K562 (cell line): ENCODE measurements around the gene STON2. TPM values are rescaled to one million over a fixed set of nuclear protein-coding genes. Genes with fewer than 3 reads are reported as not detected.
A peak's percentile ranks its signal among the peaks of the same experiment; 100 is the strongest.

Experiments used
- ATAC-seq: fragments of 200-7000 bp; cut with Tn5 transposase; 3 replicates; pipeline ENCODE4 v1.9.1; 2020; ENCODE audit warnings: moderate library complexity
- BruUV-seq: library from RNA; stranded (reverse); fragments of 400-500 nt; replicated peaks from 2 replicates; lab custom pipeline; 2021; lab: Mats Ljungman, UMichigan
- CTCF ChIA-PET: fragments of 300-600 bp; formaldehyde crosslinking; extraction: SDS; loops from one replicate; lab custom pipeline; 2021; ENCODE audit warnings: low intra/inter-chr PET ratio; lab: Yijun Ruan, JAX
- POLR2A ChIA-PET: fragments of 300-600, 350-650 bp; sonication (Branson Sonifier 250); formaldehyde crosslinking; extraction: SDS; loops from one replicate; lab custom pipeline; 2021; ENCODE audit warnings: antibody characterized with exemption, inconsistent platforms; lab: Yijun Ruan, JAX
- DNase-seq, 4 experiments: peaks; one replicate each; pipeline versions ENCODE4 v3.0.0 to v3.0.0-alpha.2; 2011 to 2018; ENCODE audit warnings: low spot score in 3 of 4, mixed read lengths in 3 of 4; ENCODE audit errors: extremely low read depth in 1 of 4
- FAIRE-seq: peaks from 2 replicates; lab custom pipeline; 2011; peaks lifted over from hg19 to GRCh38; lab: Jason Lieb, UNC
- H2AFZ ChIP-seq: 2 replicates; pipeline ENCODE4 v1.6.0; 2011; ENCODE audit warnings: low read depth, low read length, control low read depth, inconsistent platforms
- H3K27ac ChIP-seq: fragments of 200-600 bp; 3 replicates; pipeline ENCODE4 v1.8.0; 2011; ENCODE audit warnings: low read depth, mild to moderate bottlenecking, control low read depth, inconsistent platforms, low read length, moderate library complexity, mixed read lengths; ENCODE audit errors: extremely low read depth
- H3K27me3 ChIP-seq, 2 experiments: fragments of 300-600 bp in 1 of 2; 2 replicates in 1 of 2; 3 replicates in 1 of 2; pipeline versions ENCODE4 v1.6.0 to v1.8.0; 2011; ENCODE audit warnings: inconsistent platforms in 2 of 2, low read length in 2 of 2, mild to moderate bottlenecking in 1 of 2, mixed read lengths in 1 of 2, moderate library complexity in 1 of 2; ENCODE audit not compliant: control insufficient read depth in 2 of 2, insufficient read depth in 2 of 2
- H3K36me3 ChIP-seq: fragments of 300-600 bp; 3 replicates; pipeline ENCODE4 v1.8.0; 2011; ENCODE audit warnings: mild to moderate bottlenecking, low read length, inconsistent platforms; ENCODE audit not compliant: control insufficient read depth, insufficient read depth
- H3K4me1 ChIP-seq, 2 experiments: fragments of 200-600 bp in 1 of 2; replicated peaks in 1 of 2; 2 replicates in 1 of 2; 3 replicates in 1 of 2; pipeline versions ENCODE4 v1.5.1 to v1.8.0; 2011; ENCODE audit warnings: inconsistent platforms in 2 of 2, low read length in 2 of 2, mild to moderate bottlenecking in 1 of 2, mixed read lengths in 1 of 2, moderate library complexity in 1 of 2; ENCODE audit not compliant: control insufficient read depth in 2 of 2, insufficient read depth in 2 of 2
- H3K4me2 ChIP-seq: 2 replicates; pipeline ENCODE4 v1.6.1; 2011; ENCODE audit warnings: low read length, control low read depth, inconsistent platforms, mixed read lengths; ENCODE audit not compliant: insufficient read depth
- H3K4me3 ChIP-seq: fragments of 200-600 bp; sonication (generic), shearing (Covaris generic); 2 replicates; pipeline ENCODE4 v1.5.1; 2016; ENCODE audit warnings: control low read depth, inconsistent platforms
- H3K79me2 ChIP-seq: fragments of 200-600 bp; 3 replicates; pipeline ENCODE4 v1.8.0; 2011; ENCODE audit warnings: low read length, inconsistent platforms; ENCODE audit not compliant: control insufficient read depth, insufficient read depth
- H3K9ac ChIP-seq, 2 experiments: 2 replicates each; pipeline versions ENCODE4 v1.6.0 to v1.6.1; 2011; ENCODE audit warnings: low read depth in 2 of 2, low read length in 2 of 2, control low read depth in 1 of 2, inconsistent platforms in 1 of 2, mild to moderate bottlenecking in 1 of 2, mixed read lengths in 1 of 2; ENCODE audit not compliant: insufficient read depth in 1 of 2
- H3K9me1 ChIP-seq: one replicate; pipeline ENCODE4 v1.6.0; 2011; ENCODE audit warnings: inconsistent platforms, mild to moderate bottlenecking, low read length, moderate library complexity; ENCODE audit not compliant: control insufficient read depth, insufficient read depth
- H3K9me3 ChIP-seq: replicated peaks from 2 replicates; pipeline ENCODE4 v1.5.1; 2011; ENCODE audit warnings: low read depth, low read length, inconsistent platforms; ENCODE audit not compliant: control insufficient read depth, insufficient read depth
- H4K20me1 ChIP-seq: replicated peaks from 2 replicates; pipeline ENCODE4 v1.6.1; 2011; ENCODE audit warnings: low read length, inconsistent platforms, mixed read lengths; ENCODE audit not compliant: control insufficient read depth, insufficient read depth
- CTCF ChIP-seq, 3 experiments: IDR thresholded peaks in 2 of 3; conservative IDR thresholded peaks in 1 of 3; 2 replicates each; pipeline ENCODE4 v1.5.1; 2011 to 2012; ENCODE audit warnings: low read length in 3 of 3, mild to moderate bottlenecking in 3 of 3, control low read depth in 2 of 3, improper control_type of control experiment in 1 of 3, inconsistent platforms in 1 of 3, low read depth in 1 of 3, mixed read lengths in 1 of 3, moderate library complexity in 1 of 3; ENCODE audit not compliant: insufficient read depth in 2 of 3
- HMGXB4 ChIP-seq: sonication (generic); formaldehyde crosslinking; IDR thresholded peaks from 2 replicates; pipeline ENCODE4 v1.8.1; 2023; ENCODE audit warnings: mild to moderate bottlenecking, missing genetic modification reagents
- PTRF ChIP-seq: fragments of 450-650 bp; IDR thresholded peaks from 2 replicates; pipeline ENCODE4 v1.6.1; 2016; ENCODE audit warnings: mild to moderate bottlenecking, missing genetic modification characterization, missing compliant biosample characterization
- ZNF23 ChIP-seq: fragments of 250-450 bp; sonication (Bioruptor Pico); IDR thresholded peaks from 2 replicates; pipeline ENCODE4 v1.4.0; 2020; ENCODE audit warnings: mild to moderate bottlenecking
- WGBS: fragments of 100-300 bp; shearing (Covaris generic); methylation state at CpG from one replicate; pipeline ENCODE4 v1.1.6; 2016; ENCODE audit warnings: low coverage, mixed read lengths; ENCODE audit not compliant: insufficient coverage; ENCODE audit errors: missing lambda C conversion rate; 5-methylcytosine and 5-hydroxymethylcytosine counted together
- in situ Hi-C: fragments of 300-500 bp; cut with MboI; formaldehyde crosslinking; loops from 4 replicates; pipeline ENCODE4 v1.15.0; 2018; ENCODE audit warnings: inconsistent platforms, mixed read lengths
- intact Hi-C: fragments of 100-400 bp; cut with micrococcal nuclease; formaldehyde crosslinking; loops from 2 replicates; pipeline ENCODE4 v1.14.2; 2022
- polyA plus RNA-seq, 8 experiments: library from polyadenylated mRNA; depleted of rRNA in 4 of 8; stranded (reverse) in 5 of 8; unstranded in 3 of 8; fragments of >200 nt; fragmentation: Nextera tagmentation in 2 of 8; fragmentation: Illumina TruSeq in 1 of 8; extraction: Ambion mirVana in 2 of 8; extraction: Trizol in 1 of 8; gene quantifications; 2 replicates each; pipeline versions ENCODE4 v1.2.1 to v1.2.3, GENCODE V29; 2011 to 2014; ENCODE audit warnings: inconsistent platforms in 1 of 8, missing spikeins in 1 of 8
- small RNA-seq: library from RNA; depleted of rRNA; stranded (forward); fragments of <200 nt; gene quantifications from one replicate; pipeline ENCODE3, GENCODE V24; 2014
- total RNA-seq, 7 experiments: library from RNA; depleted of rRNA in 6 of 7; stranded (reverse); fragments of >200 nt in 6 of 7; fragmentation: Illumina TruSeq in 2 of 7; extraction: Trizol in 2 of 7; gene quantifications; 2 replicates each; pipeline versions ENCODE4 v1.2.1 to v1.2.3, GENCODE V29; 2011 to 2021; ENCODE audit warnings: low replicate concordance in 1 of 7

STON2 gene
- total and polyA plus RNA-seq, 9 of the 15 experiments (the other 6 are each of a cell fraction or from before 2014, with no cell fraction given), result 7.8 to 99.3 (median 53.5) TPM

GRCh38 chr14:81211844-81212243 lies 188.3 kb downstream of the STON2 start:
- H4K20me1 ChIP-seq, result no peaks in the 10 kb centered on the region
- no peak overlapping the region for H3K4me2 ChIP-seq
- intact Hi-C loops (no loop called here), in situ Hi-C loops (no loop called here)
- ChIA-PET POLR2A (no interaction called here), CTCF (interaction anchor here (0.8 kb wide), 1 partner anchor 215 kb away, joined by 3 read pairs; no protein-coding TSS in a partner anchor)
- no TSS peak for BruUV-seq
- H3K9me3 ChIP-seq, result no peaks in the 10 kb centered on the region
- no peaks in the 10 kb centered on the region for H3K27me3 ChIP-seq
- no peak for FAIRE-seq
- ATAC-seq, result peak; percentile 46; the same call in 2 of the 3 replicates
- H3K9me1 ChIP-seq, result no peaks in the 10 kb centered on the region
- TF ChIP-seq PTRF (tag) (no peak), ZNF23 (CRISPR knock-in tag) (no peak), CTCF (IDR thresholded peaks at IDR 0.05 in 2 of 3, conservative IDR thresholded peaks at IDR 0.05 in 1 of 3; ENCODE audit: insufficient read depth in 2 of 3, low read depth in 1 of 3, low read length in 3 of 3) (peak in 2 of 3 experiments; percentile 10 to 15; a peak in 2 of 6 replicates), HMGXB4 (CRISPR knock-in tag) (no peak)
- H3K27ac ChIP-seq, result no peak overlapping the region
- no peak overlapping the region for H2AFZ ChIP-seq
- peaks cover 81% of the 10 kb centered on the region for H3K36me3 ChIP-seq
- H3K4me3 ChIP-seq, result no peak overlapping the region
- WGBS, result 90% methylated on average over 2 of the region's 2 CpGs
- no peak for DNase-seq
- no peak overlapping the region for H3K9ac ChIP-seq
- H3K79me2 ChIP-seq, result peaks cover 82% of the 10 kb centered on the region
- H3K4me1 ChIP-seq, result no peaks in the 10 kb centered on the region; a peak in 3 of 5 replicates

Small RNAs within 50 kb of the gene (small RNA-seq; reads per million reads assigned to genes)
- gene DYNLL1P1 (not detected), gene DYNLL1P2 (not detected)

Other genes with a start within 250 kb of the STON2 start
- gene GTF2A1, start 179.4 kb downstream of the STON2 start, total RNA-seq (2014; rRNA removed), result 14.4 and 14.7 TPM in 2 replicates
- 18.5 and 21.2 TPM in 2 replicates for gene GTF2A1, start 179.4 kb downstream of the STON2 start, total RNA-seq (2014; rRNA removed; fragmentation: Illumina TruSeq; extraction: Trizol)
- 16.4 and 18.0 TPM in 2 replicates for gene GTF2A1, start 179.4 kb downstream of the STON2 start, total RNA-seq (2015; rRNA removed; fragmentation: Illumina TruSeq; extraction: Trizol)
- 20.9 and 22.8 TPM in 2 replicates for gene GTF2A1, start 179.4 kb downstream of the STON2 start, total RNA-seq (2021)
- gene GTF2A1, start 179.4 kb downstream of the STON2 start, polyA plus RNA-seq (2011; rRNA removed), result 21.9 and 23.6 TPM in 2 replicates
- 13.0 and 14.6 TPM in 2 replicates for gene GTF2A1, start 179.4 kb downstream of the STON2 start, polyA plus RNA-seq (2014; fragmentation: Illumina TruSeq; extraction: Trizol)
- 1 to 10 TPM; 3.4 to 5.2 TPM for gene GTF2A1, start 179.4 kb downstream of the STON2 start, polyA plus RNA-seq (2014; fragmentation: Nextera tagmentation; extraction: Ambion mirVana)
- gene GTF2A1, start 179.4 kb downstream of the STON2 start, polyA plus RNA-seq (2014; rRNA removed), result 12.9 and 15.5 TPM in 2 replicates
- 11.7 and 15.5 TPM in 2 replicates for gene SEL1L, start 133.5 kb upstream of the STON2 start, total RNA-seq (2014; rRNA removed)
- gene SEL1L, start 133.5 kb upstream of the STON2 start, total RNA-seq (2014; rRNA removed; fragmentation: Illumina TruSeq; extraction: Trizol), result 15.6 and 15.8 TPM in 2 replicates
- gene SEL1L, start 133.5 kb upstream of the STON2 start, total RNA-seq (2015; rRNA removed; fragmentation: Illumina TruSeq; extraction: Trizol), result 14.0 and 15.8 TPM in 2 replicates
- gene SEL1L, start 133.5 kb upstream of the STON2 start, total RNA-seq (2021), result 21.1 and 23.3 TPM in 2 replicates
- gene SEL1L, start 133.5 kb upstream of the STON2 start, polyA plus RNA-seq (2011; rRNA removed), result 8.0 and 8.4 TPM in 2 replicates
- 12.3 and 13.6 TPM in 2 replicates for gene SEL1L, start 133.5 kb upstream of the STON2 start, polyA plus RNA-seq (2014; fragmentation: Illumina TruSeq; extraction: Trizol)
- gene SEL1L, start 133.5 kb upstream of the STON2 start, polyA plus RNA-seq (2014; fragmentation: Nextera tagmentation; extraction: Ambion mirVana), result 10 to 100 TPM in 1 of 2 experiments, 1 to 10 TPM in 1; 7.7 to 10.1 TPM
- gene SEL1L, start 133.5 kb upstream of the STON2 start, polyA plus RNA-seq (2014; rRNA removed), result 8.2 and 8.8 TPM in 2 replicates